H1 (cell line): ENCODE results near the gene TUBA3C. TPM values are rescaled to one million over a fixed set of nuclear protein-coding genes. Genes with fewer than 3 reads are reported as not detected.

Experiments
- CTCF ChIA-PET: fragments of 300-600 bp; sonication (Branson Sonifier 250); formaldehyde crosslinking; loops from one replicate; lab custom pipeline; 2021; ENCODE audit not compliant: partially characterized antibody; lab: Charles Lee
- POLR2A ChIA-PET: fragments of 300-600 bp; sonication (Branson Sonifier 250); formaldehyde crosslinking; loops from one replicate; lab custom pipeline; 2021; ENCODE audit warnings: inconsistent platforms; ENCODE audit not compliant: partially characterized antibody; lab: Charles Lee
- DNase-seq, 2 experiments: peaks; one replicate each; pipeline versions ENCODE4 v3.0.0 to v3.0.0-alpha.2; 2010 to 2022; ENCODE audit warnings: low spot score in 2 of 2, low read depth in 1 of 2, mixed read lengths in 1 of 2
- FAIRE-seq: peaks from 2 replicates; lab custom pipeline; 2011; peaks lifted over from hg19 to GRCh38; lab: Jason Lieb, UNC
- H2AFZ ChIP-seq: 2 replicates; pipeline ENCODE4 v1.8.1; 2012; ENCODE audit warnings: low read length, inconsistent platforms
- H2AK5ac ChIP-seq: 2 replicates; pipeline ENCODE4 v1.6.1; 2013; ENCODE audit warnings: low read depth, low read length
- H2BK120ac ChIP-seq: replicated peaks from 2 replicates; pipeline ENCODE3; 2013; ENCODE audit warnings: low read depth, low read length, inconsistent platforms
- H2BK12ac ChIP-seq: 2 replicates; pipeline ENCODE4 v1.6.1; 2013; ENCODE audit warnings: low read depth, low read length
- H2BK15ac ChIP-seq: 2 replicates; pipeline ENCODE4 v1.6.1; 2013; ENCODE audit warnings: low read length
- H2BK20ac ChIP-seq: 2 replicates; pipeline ENCODE4 v1.6.1; 2013; ENCODE audit warnings: low read length
- H2BK5ac ChIP-seq: 2 replicates; pipeline ENCODE4 v1.6.1; 2013; ENCODE audit warnings: low read depth, low read length
- H3K14ac ChIP-seq: 2 replicates; pipeline ENCODE4 v1.6.1; 2013; ENCODE audit warnings: inconsistent platforms; ENCODE audit not compliant: insufficient read length
- H3K18ac ChIP-seq: 2 replicates; pipeline ENCODE4 v1.6.1; 2013; ENCODE audit warnings: low read length; ENCODE audit errors: extremely low read depth
- H3K23ac ChIP-seq: 2 replicates; pipeline ENCODE4 v1.6.1; 2013; ENCODE audit warnings: inconsistent platforms; ENCODE audit not compliant: insufficient read length
- H3K23me2 ChIP-seq: 2 replicates; pipeline ENCODE4 v1.6.1; 2013; ENCODE audit warnings: low read depth, low read length
- H3K27ac ChIP-seq: 2 replicates; pipeline ENCODE4 v1.6.1; 2011; ENCODE audit warnings: low read depth, low read length, inconsistent platforms
- H3K27me3 ChIP-seq, 4 experiments: replicated peaks in 1 of 4; 1 replicate in 1 of 4; 2 replicates in 3 of 4; pipeline versions ENCODE4 v1.6.1 to v1.8.1; 2011 to 2013; ENCODE audit warnings: low read length in 3 of 4, mild to moderate bottlenecking in 3 of 4, inconsistent platforms in 2 of 4, mixed read lengths in 2 of 4, moderate library complexity in 1 of 4; ENCODE audit not compliant: control insufficient read depth in 3 of 4, insufficient read depth in 3 of 4; ENCODE audit errors: extremely low read depth in 1 of 4
- H3K36me3 ChIP-seq, 4 experiments: 2 replicates each; pipeline versions ENCODE4 v1.6.1 to v1.8.1; 2011 to 2013; ENCODE audit warnings: mild to moderate bottlenecking in 4 of 4, low read length in 3 of 4, moderate library complexity in 2 of 4, control low read depth in 1 of 4, inconsistent platforms in 1 of 4; ENCODE audit not compliant: insufficient read depth in 4 of 4, control insufficient read depth in 2 of 4
- H3K4ac ChIP-seq: replicated peaks from 2 replicates; pipeline ENCODE3; 2013; ENCODE audit warnings: low read length, low read depth, mixed read lengths, inconsistent platforms; ENCODE audit not compliant: insufficient read length
- H3K4me1 ChIP-seq, 4 experiments: replicated peaks in 1 of 4; 1 replicate in 1 of 4; 2 replicates in 3 of 4; pipeline versions ENCODE4 v1.6.1 to v1.8.1; 2011 to 2013; ENCODE audit warnings: low read length in 3 of 4, inconsistent platforms in 2 of 4, mixed read lengths in 1 of 4; ENCODE audit not compliant: insufficient read depth in 4 of 4, control insufficient read depth in 3 of 4
- H3K4me2 ChIP-seq, 2 experiments: 2 replicates each; pipeline versions ENCODE4 v1.6.1 to v1.8.1; 2011 to 2013; ENCODE audit warnings: low read depth in 2 of 2, low read length in 2 of 2, control low read depth in 1 of 2, inconsistent platforms in 1 of 2, mild to moderate bottlenecking in 1 of 2; ENCODE audit not compliant: insufficient read depth in 1 of 2
- H3K4me3 ChIP-seq, 4 experiments: fragments of 200-600, 300-600 bp in 1 of 4; sonication (generic), shearing (Covaris generic), sonication (Bioruptor Twin) in 1 of 4; 2 replicates each; pipeline versions ENCODE4 v1.5.1 to v1.8.1; 2011 to 2016; ENCODE audit warnings: low read length in 4 of 4, low read depth in 3 of 4, control low read depth in 2 of 4, inconsistent platforms in 2 of 4, mild to moderate bottlenecking in 2 of 4, mixed read lengths in 1 of 4, moderate library complexity in 1 of 4; ENCODE audit not compliant: insufficient read depth in 2 of 4; ENCODE audit errors: extremely low read depth in 1 of 4
- H3K56ac ChIP-seq: replicated peaks from 2 replicates; pipeline ENCODE3; 2013; ENCODE audit warnings: low read depth, mild to moderate bottlenecking, mixed read lengths, low read length, inconsistent platforms; ENCODE audit not compliant: insufficient read length
- H3K79me1 ChIP-seq: 2 replicates; pipeline ENCODE4 v1.6.1; 2013; ENCODE audit warnings: low read depth, low read length, control low read depth
- H3K79me2 ChIP-seq, 2 experiments: 2 replicates each; pipeline versions ENCODE4 v1.6.1 to v1.8.1; 2012 to 2013; ENCODE audit warnings: low read length in 2 of 2, mild to moderate bottlenecking in 2 of 2, inconsistent platforms in 1 of 2; ENCODE audit not compliant: insufficient read depth in 2 of 2, control insufficient read depth in 1 of 2
- H3K9ac ChIP-seq, 4 experiments: replicated peaks in 1 of 4; 1 replicate in 1 of 4; 2 replicates in 3 of 4; pipeline versions ENCODE4 v1.6.1 to v1.8.1; 2011 to 2013; ENCODE audit warnings: low read depth in 3 of 4, low read length in 3 of 4, control low read depth in 2 of 4, mild to moderate bottlenecking in 2 of 4, moderate library complexity in 2 of 4, inconsistent platforms in 1 of 4; ENCODE audit errors: extremely low read depth in 1 of 4
- H3K9me3 ChIP-seq, 2 experiments: 2 replicates each; pipeline versions ENCODE4 v1.6.1 to v1.8.1; 2012 to 2013; ENCODE audit warnings: mild to moderate bottlenecking in 2 of 2, moderate library complexity in 2 of 2, control low read depth in 1 of 2, inconsistent platforms in 1 of 2, low read depth in 1 of 2, low read length in 1 of 2, mixed read lengths in 1 of 2; ENCODE audit not compliant: insufficient read depth in 2 of 2
- H4K20me1 ChIP-seq, 2 experiments: replicated peaks in 1 of 2; 2 replicates each; pipeline versions ENCODE3 to v1.8.1; 2011 to 2013; ENCODE audit warnings: inconsistent platforms in 2 of 2, low read length in 2 of 2, mild to moderate bottlenecking in 1 of 2; ENCODE audit not compliant: insufficient read depth in 2 of 2, control insufficient read depth in 1 of 2
- H4K5ac ChIP-seq: 2 replicates; pipeline ENCODE4 v1.6.1; 2013; ENCODE audit warnings: low read length, low read depth, mixed read lengths, inconsistent platforms; ENCODE audit not compliant: insufficient read length
- H4K8ac ChIP-seq: 2 replicates; pipeline ENCODE4 v1.8.0; 2013; ENCODE audit warnings: mild to moderate bottlenecking, moderate library complexity, low read length, inconsistent platforms; ENCODE audit not compliant: insufficient read depth; ENCODE audit errors: extremely low read depth
- H4K91ac ChIP-seq: replicated peaks from 2 replicates; pipeline ENCODE3; 2013; ENCODE audit warnings: low read length, mixed read lengths, inconsistent platforms; ENCODE audit not compliant: insufficient read length
- ASH2L ChIP-seq: fragments of 200-600, 300-600 bp; sonication (generic); IDR thresholded peaks from one replicate; pipeline ENCODE4 v1.7.1; 2017; ENCODE audit warnings: low read length
- CBX8 ChIP-seq: fragments of 300-800, 300-1000 bp; sonication (generic); IDR thresholded peaks from 2 replicates; pipeline ENCODE4 v1.7.1; 2016; ENCODE audit warnings: low read depth, low read length, borderline replicate concordance
- CHD1 ChIP-seq: IDR thresholded peaks from 2 replicates; pipeline ENCODE4 v1.6.1; 2012; ENCODE audit warnings: low read depth, low read length, improper control_type of control experiment
- CTBP2 ChIP-seq: IDR thresholded peaks from 2 replicates; pipeline ENCODE4 v1.7.0; 2011; ENCODE audit warnings: borderline replicate concordance, mild to moderate bottlenecking, moderate library complexity, mixed read lengths, low read length; ENCODE audit not compliant: insufficient read depth, insufficient read length
- GABPA ChIP-seq: IDR thresholded peaks from 2 replicates; pipeline ENCODE4 v1.6.1; 2011; ENCODE audit warnings: mild to moderate bottlenecking, low read length, moderate library complexity, borderline replicate concordance; ENCODE audit not compliant: insufficient read depth
- JUN ChIP-seq: IDR thresholded peaks from 2 replicates; pipeline ENCODE4 v1.6.1; 2011; ENCODE audit warnings: low read depth, mild to moderate bottlenecking, improper control_type of control experiment, low read length
- JUND ChIP-seq: IDR thresholded peaks from 2 replicates; pipeline ENCODE4 v1.6.1; 2011; ENCODE audit warnings: mild to moderate bottlenecking, improper control_type of control experiment, low read length
- KDM5A ChIP-seq: fragments of 200-600 bp; IDR thresholded peaks from 2 replicates; pipeline ENCODE4 v1.7.1; 2012; ENCODE audit warnings: mild to moderate bottlenecking, low read length, inconsistent platforms, mixed read lengths
- RAD21 ChIP-seq, 2 experiments: IDR thresholded peaks in 1 of 2; conservative IDR thresholded peaks in 1 of 2; 2 replicates each; pipeline ENCODE4 v1.6.1; 2011; ENCODE audit warnings: low read depth in 2 of 2, low read length in 2 of 2, improper control_type of control experiment in 1 of 2, inconsistent platforms in 1 of 2, mild to moderate bottlenecking in 1 of 2, moderate library complexity in 1 of 2
- SIX5 ChIP-seq: IDR thresholded peaks from 2 replicates; pipeline ENCODE4 v1.6.1; 2011; ENCODE audit warnings: mild to moderate bottlenecking, low read depth, low read length
- WGBS, 2 experiments: shearing (Covaris generic) in 1 of 2; methylation state at CpG; one replicate each; pipeline versions ENCODE4 v1.1.6 to v1.1.7; 2013 to 2015; ENCODE audit warnings: low lambda C conversion rate in 2 of 2, mixed read lengths in 2 of 2, inconsistent platforms in 1 of 2, low coverage in 1 of 2, missing lambda C conversion rate in 1 of 2; ENCODE audit not compliant: insufficient replicate concordance in 2 of 2, insufficient coverage in 1 of 2, insufficient read length in 1 of 2; ENCODE audit errors: extremely low coverage in 1 of 2, missing lambda C conversion rate in 1 of 2; 5-methylcytosine and 5-hydroxymethylcytosine counted together
- polyA plus RNA-seq, 7 experiments: library from polyadenylated mRNA; depleted of rRNA in 3 of 7; stranded (reverse) in 5 of 7; unstranded in 2 of 7; fragments of >200 nt in 5 of 7; fragments of 200-250 nt in 2 of 7; gene quantifications; 1 replicate in 5 of 7; 2 replicates in 1 of 7; 4 replicates in 1 of 7; pipeline versions ENCODE4 v1.2.1 to v1.2.3, GENCODE V29; 2011 to 2013; ENCODE audit warnings: missing spikeins in 2 of 7, mixed read lengths in 2 of 7
- total RNA-seq: library from RNA; stranded (reverse); fragmentation: NEBNext Ultra II Directional; extraction: Animal tissue kit (Norgen Biotek cat#: 25700); gene quantifications from 2 replicates; pipeline ENCODE4 v1.2.1, GENCODE V29; 2021
- TF ChIP-seq, protein P1 (sequence below), 3 experiments: IDR thresholded peaks; 1 replicate in 2 of 3; 2 replicates in 1 of 3; pipeline versions ENCODE4 v1.5.1 to v1.6.1; 2011; ENCODE audit warnings: low read length in 3 of 3, mild to moderate bottlenecking in 3 of 3, inconsistent platforms in 2 of 3, low read depth in 1 of 3, moderate library complexity in 1 of 3; ENCODE audit not compliant: insufficient read depth in 1 of 3; ENCODE audit errors: control extremely low read depth in 1 of 3

Gene TUBA3C
- total and polyA plus RNA-seq, 2 of the 8 experiments (the other 6 are each of a cell fraction or from before 2014, with no cell fraction given), result not detected

DNA sequence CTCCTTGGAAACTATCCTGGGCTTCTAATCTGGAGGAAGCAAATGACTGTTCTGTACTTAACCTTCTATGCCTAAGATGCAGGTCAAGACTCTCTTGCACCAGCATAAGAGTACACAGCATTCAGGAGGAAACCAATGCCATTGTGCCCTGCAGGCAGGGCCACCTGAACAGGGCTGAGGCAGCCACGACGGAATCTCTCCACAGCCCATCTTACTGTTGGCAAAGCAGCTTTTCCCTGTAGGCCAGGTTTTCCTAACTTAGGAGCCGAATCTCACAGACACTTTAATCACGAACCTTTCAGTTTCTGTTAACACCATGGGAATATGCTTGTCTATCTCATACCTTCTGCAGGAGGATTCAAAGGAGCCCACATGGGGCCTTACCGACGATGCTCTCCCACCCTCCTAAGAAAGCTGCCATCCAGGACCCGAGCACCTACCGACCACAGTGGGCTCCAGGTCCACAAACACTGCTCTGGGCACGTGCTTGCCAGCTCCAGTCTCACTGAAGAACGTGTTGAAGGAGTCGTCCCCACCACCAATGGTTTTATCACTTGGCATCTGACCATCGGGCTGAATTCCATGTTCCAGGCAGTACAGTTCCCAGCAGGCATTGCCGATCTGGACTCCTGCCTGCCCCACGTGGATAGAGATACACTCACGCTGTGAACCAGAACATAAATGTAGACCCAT is 2.6 kb downstream of the TUBA3C start:
- Histone ChIP-seq H3K56ac (no peak overlapping the region), H3K4me3 (no peak overlapping the region), H3K4me1 (no peaks in the 10 kb centered on the region), H2BK20ac (no peak overlapping the region), H2BK120ac (no peak overlapping the region), H3K9me3 (peaks cover 62 to 97% of the 10 kb centered on the region in 2 experiments), H2AK5ac (no peak overlapping the region), H3K36me3 (no peaks in the 10 kb centered on the region), H3K4ac (no peak overlapping the region), H2BK15ac (no peak overlapping the region), H3K14ac (no peak overlapping the region), H3K79me1 (no peaks in the 10 kb centered on the region), H4K5ac (no peak overlapping the region), H3K23ac (no peak overlapping the region), H2BK12ac (no peak overlapping the region), H3K9ac (no peak overlapping the region), H4K20me1 (no peaks in the 10 kb centered on the region), H3K27ac (no peak overlapping the region), H4K8ac (no peak overlapping the region), H3K79me2 (no peaks in the 10 kb centered on the region), H2AFZ (no peak overlapping the region), H2BK5ac (no peak overlapping the region), H3K27me3 (no peaks in the 10 kb centered on the region), H4K91ac (no peak overlapping the region), H3K18ac (no peak overlapping the region), H3K4me2 (no peak overlapping the region), H3K23me2 (no peaks in the 10 kb centered on the region)
- ChIA-PET POLR2A (no interaction called here), CTCF (no interaction called here)
- no peak for FAIRE-seq
- no peak for DNase-seq
- 78% methylated on average over 11 of the region's 15 CpGs; no CpG with 5 or more reads in 1 of the 2 experiments for WGBS, 2 experiments
- TF ChIP-seq JUN (no peak), SIX5 (no peak), KDM5A (no peak), JUND (no peak), RAD21 (IDR thresholded peaks at IDR 0.05 in 1 of 2, conservative IDR thresholded peaks at IDR 0.05 in 1 of 2; ENCODE audit: low read depth in 2 of 2, low read length in 2 of 2) (no peak), ASH2L (no peak), CBX8 (no peak), CHD1 (no peak), CTBP2 (no peak), GABPA (no peak)
- TF ChIP-seq, protein P1, sequence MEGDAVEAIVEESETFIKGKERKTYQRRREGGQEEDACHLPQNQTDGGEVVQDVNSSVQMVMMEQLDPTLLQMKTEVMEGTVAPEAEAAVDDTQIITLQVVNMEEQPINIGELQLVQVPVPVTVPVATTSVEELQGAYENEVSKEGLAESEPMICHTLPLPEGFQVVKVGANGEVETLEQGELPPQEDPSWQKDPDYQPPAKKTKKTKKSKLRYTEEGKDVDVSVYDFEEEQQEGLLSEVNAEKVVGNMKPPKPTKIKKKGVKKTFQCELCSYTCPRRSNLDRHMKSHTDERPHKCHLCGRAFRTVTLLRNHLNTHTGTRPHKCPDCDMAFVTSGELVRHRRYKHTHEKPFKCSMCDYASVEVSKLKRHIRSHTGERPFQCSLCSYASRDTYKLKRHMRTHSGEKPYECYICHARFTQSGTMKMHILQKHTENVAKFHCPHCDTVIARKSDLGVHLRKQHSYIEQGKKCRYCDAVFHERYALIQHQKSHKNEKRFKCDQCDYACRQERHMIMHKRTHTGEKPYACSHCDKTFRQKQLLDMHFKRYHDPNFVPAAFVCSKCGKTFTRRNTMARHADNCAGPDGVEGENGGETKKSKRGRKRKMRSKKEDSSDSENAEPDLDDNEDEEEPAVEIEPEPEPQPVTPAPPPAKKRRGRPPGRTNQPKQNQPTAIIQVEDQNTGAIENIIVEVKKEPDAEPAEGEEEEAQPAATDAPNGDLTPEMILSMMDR (IDR thresholded peaks at IDR 0.05; ENCODE audit: control extremely low read depth in 1 of 3, insufficient read depth in 1 of 3, low read depth in 1 of 3, low read length in 3 of 3), result no peak
